HepG2 (cell line): ENCODE results near the gene CHST14. TPM values are rescaled to one million over a fixed set of nuclear protein-coding genes. Genes with fewer than 3 reads are reported as not detected.

Experiments used
- ATAD3A ChIP-seq: sonication (generic); formaldehyde crosslinking; IDR thresholded peaks from 2 replicates; pipeline ENCODE4 v1.4.0; 2020; ENCODE audit warnings: missing genetic modification reagents
- CAMTA2 ChIP-seq: sonication (generic); formaldehyde crosslinking; IDR thresholded peaks from 2 replicates; pipeline ENCODE4 v1.4.0; 2020; ENCODE audit warnings: mild to moderate bottlenecking, missing genetic modification reagents, borderline replicate concordance
- DRAP1 ChIP-seq: IDR thresholded peaks from 2 replicates; pipeline ENCODE4 v1.6.1; 2016; ENCODE audit warnings: missing genetic modification reagents, missing compliant biosample characterization
- ESRRA ChIP-seq: sonication (generic); formaldehyde crosslinking; IDR thresholded peaks from 2 replicates; pipeline ENCODE4 v1.5.1; 2020; ENCODE audit warnings: mild to moderate bottlenecking, low read depth, missing genetic modification reagents
- GTF3A ChIP-seq: sonication (generic); formaldehyde crosslinking; conservative IDR thresholded peaks from 2 replicates; pipeline ENCODE4 v1.4.0; 2020; ENCODE audit warnings: mild to moderate bottlenecking, missing genetic modification reagents
- HNRNPUL1 ChIP-seq: fragments of 200-400 bp; formaldehyde crosslinking; IDR thresholded peaks from 2 replicates; pipeline ENCODE4 v1.6.1; 2017; ENCODE audit warnings: low read depth, mild to moderate bottlenecking, low read length, moderate library complexity
- KAT7 ChIP-seq: IDR thresholded peaks from 2 replicates; pipeline ENCODE4 v1.6.1; 2018; ENCODE audit warnings: borderline replicate concordance, missing compliant biosample characterization
- MAX ChIP-seq: IDR thresholded peaks from 2 replicates; pipeline ENCODE4 v1.6.1; 2012; ENCODE audit warnings: inconsistent platforms
- MBNL3 ChIP-seq: fragments of 250-450 bp; sonication (Bioruptor Pico); conservative IDR thresholded peaks from 2 replicates; pipeline ENCODE4 v1.8.0; 2022; ENCODE audit warnings: mild to moderate bottlenecking, inconsistent platforms
- MYNN ChIP-seq: sonication (generic); formaldehyde crosslinking; IDR thresholded peaks from 2 replicates; pipeline ENCODE4 v1.4.0; 2020; ENCODE audit warnings: mild to moderate bottlenecking, low read depth, missing genetic modification reagents
- NFE2 ChIP-seq: sonication (generic); formaldehyde crosslinking; IDR thresholded peaks from 2 replicates; pipeline ENCODE4 v1.4.0; 2020; ENCODE audit warnings: missing genetic modification reagents
- NFE2L1 ChIP-seq: sonication (generic); formaldehyde crosslinking; IDR thresholded peaks from 2 replicates; pipeline ENCODE4 v1.4.0; 2020; ENCODE audit warnings: missing genetic modification reagents, mild to moderate bottlenecking, borderline replicate concordance
- RNF2 ChIP-seq: fragments of 450-650 bp; conservative IDR thresholded peaks from 2 replicates; pipeline ENCODE4 v1.6.1; 2016; ENCODE audit warnings: low read depth
- RXRA ChIP-seq: sonication (generic); formaldehyde crosslinking; IDR thresholded peaks from 2 replicates; pipeline ENCODE4 v1.5.1; 2020; ENCODE audit warnings: missing genetic modification reagents
- SIX4 ChIP-seq: sonication (generic); formaldehyde crosslinking; IDR thresholded peaks from 2 replicates; pipeline ENCODE4 v1.4.0; 2020; ENCODE audit warnings: missing genetic modification reagents
- SMC3 ChIP-seq: IDR thresholded peaks from 2 replicates; pipeline ENCODE4 v1.6.1; 2011; ENCODE audit warnings: low read length, improper control_type of control experiment
- TEF ChIP-seq: sonication (generic); formaldehyde crosslinking; IDR thresholded peaks from 2 replicates; pipeline ENCODE4 v1.5.0; 2020; ENCODE audit warnings: missing genetic modification reagents
- XRCC5 ChIP-seq: fragments of 200-400 bp; formaldehyde crosslinking; optimal IDR thresholded peaks from 2 replicates; pipeline ENCODE3; 2017; ENCODE audit warnings: mild to moderate bottlenecking, low read length
- ZBTB10 ChIP-seq: sonication (generic); formaldehyde crosslinking; IDR thresholded peaks from 2 replicates; pipeline ENCODE4 v1.4.0; 2020; ENCODE audit warnings: missing genetic modification reagents, borderline replicate concordance
- ZFP62 ChIP-seq: sonication (generic); formaldehyde crosslinking; IDR thresholded peaks from 2 replicates; pipeline ENCODE4 v1.4.0; 2020; ENCODE audit warnings: missing genetic modification reagents
- ZNF17 ChIP-seq: sonication (generic); formaldehyde crosslinking; IDR thresholded peaks from 2 replicates; pipeline ENCODE4 v1.5.0; 2020; ENCODE audit warnings: mild to moderate bottlenecking, missing genetic modification reagents
- ZNF205 ChIP-seq: IDR thresholded peaks from 2 replicates; pipeline ENCODE4 v1.6.1; 2018; ENCODE audit warnings: missing biosample characterization, missing genetic modification reagents
- ZNF256 ChIP-seq: sonication (generic); formaldehyde crosslinking; conservative IDR thresholded peaks from 2 replicates; pipeline ENCODE4 v1.4.0; 2020; ENCODE audit warnings: missing genetic modification reagents
- ZNF382 ChIP-seq: sonication (generic); formaldehyde crosslinking; IDR thresholded peaks from 2 replicates; pipeline ENCODE4 v1.5.0; 2020; ENCODE audit warnings: missing genetic modification reagents, mild to moderate bottlenecking, borderline replicate concordance
- ZNF468 ChIP-seq: sonication (generic); formaldehyde crosslinking; IDR thresholded peaks from 2 replicates; pipeline ENCODE4 v1.8.0; 2022; ENCODE audit warnings: mild to moderate bottlenecking, moderate library complexity, missing genetic modification reagents
- ZNF552 ChIP-seq: sonication (generic); formaldehyde crosslinking; IDR thresholded peaks from 2 replicates; pipeline ENCODE4 v1.9.0; 2022; ENCODE audit warnings: missing genetic modification reagents, mild to moderate bottlenecking, borderline replicate concordance
- ZNF569 ChIP-seq: sonication (generic); formaldehyde crosslinking; IDR thresholded peaks from 2 replicates; pipeline ENCODE4 v1.5.0; 2020; ENCODE audit warnings: mild to moderate bottlenecking, missing genetic modification reagents, moderate library complexity, borderline replicate concordance
- ZNF576 ChIP-seq: sonication (generic); formaldehyde crosslinking; IDR thresholded peaks from 2 replicates; pipeline ENCODE4 v1.4.0; 2020; ENCODE audit warnings: mild to moderate bottlenecking, missing genetic modification reagents
- ZNF703 ChIP-seq: sonication (generic); formaldehyde crosslinking; IDR thresholded peaks from 2 replicates; pipeline ENCODE4 v1.5.1; 2020; ENCODE audit warnings: missing genetic modification reagents, mild to moderate bottlenecking, moderate library complexity, borderline replicate concordance
- polyA plus RNA-seq, 8 experiments: library from polyadenylated mRNA; depleted of rRNA in 3 of 8; stranded (reverse) in 7 of 8; unstranded in 1 of 8; fragments of >200 nt; fragmentation: Illumina TruSeq in 4 of 8; extraction: Trizol in 4 of 8; gene quantifications; 2 replicates each; pipeline versions ENCODE4 v1.2.1 to v1.2.3, GENCODE V29; 2011 to 2016; ENCODE audit warnings: low read depth in 4 of 8, missing spikeins in 1 of 8, mixed read lengths in 1 of 8; ENCODE audit not compliant: insufficient read depth in 1 of 8
- total RNA-seq, 5 experiments: library from RNA; depleted of rRNA; stranded (reverse); fragments of >200 nt; fragmentation: Illumina TruSeq; extraction: Trizol; gene quantifications; 2 replicates each; pipeline ENCODE4 v1.2.3, GENCODE V29; 2016; ENCODE audit warnings: low read depth in 1 of 5

CHST14 gene
- total and polyA plus RNA-seq, 2 of the 13 experiments (the other 11 are each of a cell fraction or from before 2014, with no cell fraction given): 8.9 to 12.4 TPM

GRCh38 chr15:40511472-40512133 lies 40.8 kb downstream of the CHST14 start (continued):
- TF ChIP-seq ZBTB10 (CRISPR knock-in tag) (peak; percentile 41; the same call in 1 of the 2 replicates), MYNN (CRISPR knock-in tag) (no peak), GTF3A (CRISPR knock-in tag) (no peak), ZFP62 (CRISPR knock-in tag) (no peak), RXRA (CRISPR knock-in tag) (peak; percentile 99), ZNF569 (no peak), ESRRA (CRISPR knock-in tag) (peak; percentile 84; the same call in 1 of the 2 replicates), SIX4 (CRISPR knock-in tag) (no peak), TEF (CRISPR knock-in tag) (no peak), ZNF468 (CRISPR knock-in tag) (no peak), DRAP1 (CRISPR knock-in tag) (no peak), ZNF703 (CRISPR knock-in tag) (peak; percentile 82; the same call in 1 of the 2 replicates), ZNF205 (peak; percentile 68), SMC3 (no peak), XRCC5 (no peak), HNRNPUL1 (no peak), ZNF552 (CRISPR knock-in tag) (0 out of 2 replicates have a peak, but pooled peaks have one; percentile 40), CAMTA2 (CRISPR knock-in tag) (no peak), NFE2L1 (no peak), KAT7 (peak; percentile 59; the same call in 1 of the 2 replicates), ZNF576 (CRISPR knock-in tag) (no peak), ZNF17 (CRISPR knock-in tag) (no peak), MAX (peak; percentile 70; the same call in 1 of the 2 replicates), RNF2 (peak; percentile 76; the same call in 1 of the 2 replicates), MBNL3 (no peak), ZNF382 (CRISPR knock-in tag) (no peak), ZNF256 (CRISPR knock-in tag) (no peak), ATAD3A (CRISPR knock-in tag) (0 out of 2 replicates have a peak, but pooled peaks have one; percentile 19), NFE2 (no peak)
